KG1 (cell line): Measurements from ENCODE around the gene PRKCE.

Experiments used
- DNase-seq: peaks from one replicate; lab custom pipeline; 2025; lab: John Stamatoyannopoulos, UW

PRKCE gene

GRCh38 chr2:45891719-45892424, 240.4 kb downstream of the PRKCE start:
- no peak for DNase-seq

- DNase-seq = no peak
These were observed 240.9 kb downstream of the PRKCE start for GRCh38 chr2:45892425-45892745.

GRCh38 chr2:45892757-45893156, 241.3 kb downstream of the PRKCE start:
- no peak for DNase-seq

GRCh38 chr2:45894211-45894610, 242.7 kb downstream of the PRKCE start:
- no peak for DNase-seq

GRCh38 chr2:45895241-45895861, 243.9 kb downstream of the PRKCE start:
- DNase-seq = no peak

- DNase-seq = no peak
These were observed 244.8 kb downstream of the PRKCE start for GRCh38 chr2:45896311-45896710.

GRCh38 chr2:45897842-45898241, 246.4 kb downstream of the PRKCE start:
- no peak for DNase-seq

- no peak for DNase-seq
These were observed 247.3 kb downstream of the PRKCE start for GRCh38 chr2:45898819-45899218.

GRCh38 chr2:45899926-45900325, 248.5 kb downstream of the PRKCE start:
- DNase-seq = no peak

- no peak for DNase-seq
These were observed 250.1 kb downstream of the PRKCE start for GRCh38 chr2:45901468-45902032.

GRCh38 chr2:45902380-45902779, 250.9 kb downstream of the PRKCE start:
- no peak for DNase-seq

- no peak for DNase-seq
These were observed 251.4 kb downstream of the PRKCE start for GRCh38 chr2:45902781-45903375.

- no peak for DNase-seq
These were observed 252.9 kb downstream of the PRKCE start for GRCh38 chr2:45904267-45904945.

- DNase-seq = no peak
These were observed 253.6 kb downstream of the PRKCE start for GRCh38 chr2:45904946-45905631.

GRCh38 chr2:45905632-45905958, 254.1 kb downstream of the PRKCE start:
- DNase-seq = no peak

- no peak for DNase-seq
These were observed 256.1 kb downstream of the PRKCE start for GRCh38 chr2:45907592-45907991.

- no peak for DNase-seq
These were observed 257.1 kb downstream of the PRKCE start for GRCh38 chr2:45908316-45909170.

GRCh38 chr2:45909171-45909565, 257.7 kb downstream of the PRKCE start:
- DNase-seq = no peak

- no peak for DNase-seq
These were observed 258.3 kb downstream of the PRKCE start for GRCh38 chr2:45909677-45910191.

GRCh38 chr2:45910473-45911060, 259.1 kb downstream of the PRKCE start:
- no peak for DNase-seq

- DNase-seq = no peak
These were observed 260.1 kb downstream of the PRKCE start for GRCh38 chr2:45911538-45911937.
